Ovary (tissue), 3 donors: ENCODE measurements around the gene ARHGEF7.

ENCODE experiments used
- CTCF ChIP-seq, 3 donors: fragments of 450-650 bp in 2 of 3; fragments of 200-600 bp in 1 of 3; IDR thresholded peaks; one replicate each; pipeline versions ENCODE4 v1.5.1 to v1.8.0; 2016 to 2022; ENCODE audit warnings: antibody characterized with exemption in 3 of 3, mild to moderate bottlenecking in 1 of 3
- EP300 ChIP-seq: sonication (generic); formaldehyde crosslinking; IDR thresholded peaks from one replicate; pipeline ENCODE4 v1.6.1; 2017; ENCODE audit warnings: antibody characterized with exemption
- POLR2A ChIP-seq: fragments of 450-650 bp; IDR thresholded peaks from one replicate; pipeline ENCODE4 v1.6.1; 2017; ENCODE audit warnings: antibody characterized with exemption, mild to moderate bottlenecking, moderate library complexity
- donor health status: DM: no; HTN: no; CAD: no.

- TF ChIP-seq CTCF (IDR thresholded peaks at IDR 0.05) (no peak), POLR2A (no peak), EP300 (no peak)
These were observed 132.4 kb downstream of the ARHGEF7 start for GRCh38 chr13:111247552-111247951.
